GM21390 (cell line): ENCODE results near the gene BCO1.

Experiments used
- ATAC-seq: cut with Tn5 transposase; IDR thresholded peaks from one replicate; pipeline ENCODE4 v1.9.1; 2021; ENCODE audit not compliant: unreplicated experiment

Gene BCO1

DNA sequence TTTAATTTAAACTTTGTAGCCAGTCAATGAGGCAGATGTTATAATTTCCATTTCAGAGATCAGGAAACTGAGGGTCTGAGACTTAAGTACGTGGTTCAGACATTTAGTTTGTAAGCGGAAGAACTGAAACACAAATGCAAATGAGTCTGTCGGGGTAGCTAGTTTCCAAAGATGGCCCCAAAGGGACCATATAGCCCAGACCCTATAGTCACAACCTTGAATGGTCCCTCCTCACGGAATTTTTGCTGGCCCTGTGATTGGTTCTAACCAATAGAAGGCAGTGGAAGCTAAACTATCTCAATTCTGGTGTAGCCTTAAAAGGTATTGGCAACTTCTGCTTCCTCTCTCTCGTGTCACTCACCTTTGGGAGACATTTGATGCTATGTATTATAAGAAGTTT, 7.5 kb upstream of the BCO1 start:
- no peak for ATAC-seq

DNA sequence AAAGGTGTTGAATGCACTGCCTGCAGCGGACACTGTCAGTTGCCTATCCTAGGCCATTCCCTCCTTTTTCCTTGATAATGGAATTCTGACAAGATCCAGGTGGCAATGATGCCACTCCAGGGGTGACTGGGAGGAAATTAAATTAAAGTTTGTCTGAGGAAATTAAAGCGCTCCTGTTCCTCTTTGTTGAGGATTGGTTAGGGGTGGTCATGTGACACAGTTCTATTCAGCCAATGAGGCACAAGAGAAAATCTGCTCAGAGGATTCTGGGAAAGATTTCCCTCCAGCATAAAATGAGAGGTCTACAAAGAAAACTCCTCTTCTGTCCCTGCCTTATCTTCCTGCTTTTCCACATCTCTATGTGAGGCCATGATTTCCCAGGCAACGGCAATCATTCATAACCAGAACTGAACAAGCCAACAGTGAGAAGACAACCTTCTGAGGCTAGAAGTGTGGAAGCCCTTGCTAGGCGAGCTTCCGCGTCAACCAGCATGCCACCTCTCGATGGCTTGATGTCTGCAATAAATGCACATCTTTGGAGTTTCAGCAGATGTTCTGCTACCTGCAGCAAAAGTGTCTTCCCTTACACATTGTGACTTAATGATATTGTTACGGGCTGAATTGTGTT, 5.6 kb upstream of the BCO1 start:
- ATAC-seq = no peak

DNA sequence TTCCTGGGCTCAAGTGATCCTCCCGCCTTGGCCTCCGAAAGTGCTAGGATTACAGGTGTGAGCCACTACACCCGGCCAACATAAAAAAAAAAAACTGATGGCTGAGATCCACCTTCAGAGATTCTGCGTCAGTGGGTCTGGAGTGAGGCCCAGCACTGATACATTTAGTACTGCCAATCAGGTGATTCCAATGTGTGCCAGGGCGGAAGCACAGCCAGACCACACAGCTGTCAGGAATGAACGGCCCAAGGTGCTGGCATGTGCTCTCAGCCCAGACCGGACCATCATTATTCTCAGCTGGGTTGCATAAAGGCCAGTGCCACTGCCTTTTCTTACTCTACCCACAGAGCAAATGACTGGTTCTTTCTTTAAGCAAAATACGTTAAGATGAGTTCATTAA, 1.2 kb upstream of the BCO1 start:
- ATAC-seq = no peak

DNA sequence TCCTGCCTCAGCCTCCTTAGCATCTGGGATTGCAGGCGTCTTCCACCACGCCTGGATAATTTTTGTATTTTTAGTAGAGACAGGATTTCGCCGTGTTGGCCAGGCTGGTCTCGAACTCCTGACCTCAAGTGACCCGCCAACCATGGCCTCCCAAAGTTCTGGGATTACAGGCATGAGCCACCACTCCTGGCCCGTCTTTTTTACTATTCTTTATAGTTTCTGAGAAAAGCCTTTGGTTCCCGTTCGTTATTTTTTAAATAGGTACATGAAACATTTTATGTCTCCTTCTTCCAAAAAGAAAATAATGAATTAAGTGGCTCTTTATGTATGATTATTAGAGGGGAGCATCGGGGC, 570 bp upstream of the BCO1 start:
- no peak for ATAC-seq

- ATAC-seq = no peak
Observed at GRCh38 chr16:81239367-81240121, 1.1 kb downstream of the BCO1 start.

- ATAC-seq = no peak
Observed at GRCh38 chr16:81241706-81242105, 3.2 kb downstream of the BCO1 start.

GRCh38 chr16:81242977-81243618, 4.6 kb downstream of the BCO1 start:
- no peak for ATAC-seq

DNA sequence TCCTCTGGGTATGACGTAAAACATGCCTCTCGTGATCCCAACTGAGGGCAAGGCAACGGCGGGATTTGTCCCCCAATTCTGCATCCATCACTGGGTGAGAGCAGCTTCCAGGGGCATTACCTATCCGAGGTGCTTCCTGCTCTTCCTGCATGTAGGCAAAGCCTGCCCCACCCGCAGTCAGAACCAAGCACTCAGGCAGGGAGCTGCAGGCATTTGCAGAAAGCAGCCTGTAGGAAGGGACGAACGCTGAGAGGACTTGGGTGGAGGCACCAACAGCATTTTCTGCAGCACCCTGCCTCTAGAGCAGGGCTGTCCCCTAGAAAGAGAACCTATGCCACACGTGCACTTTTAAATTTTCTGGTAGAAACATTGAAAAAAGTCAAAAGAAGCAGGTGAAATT, 5.5 kb downstream of the BCO1 start:
- ATAC-seq = no peak

DNA sequence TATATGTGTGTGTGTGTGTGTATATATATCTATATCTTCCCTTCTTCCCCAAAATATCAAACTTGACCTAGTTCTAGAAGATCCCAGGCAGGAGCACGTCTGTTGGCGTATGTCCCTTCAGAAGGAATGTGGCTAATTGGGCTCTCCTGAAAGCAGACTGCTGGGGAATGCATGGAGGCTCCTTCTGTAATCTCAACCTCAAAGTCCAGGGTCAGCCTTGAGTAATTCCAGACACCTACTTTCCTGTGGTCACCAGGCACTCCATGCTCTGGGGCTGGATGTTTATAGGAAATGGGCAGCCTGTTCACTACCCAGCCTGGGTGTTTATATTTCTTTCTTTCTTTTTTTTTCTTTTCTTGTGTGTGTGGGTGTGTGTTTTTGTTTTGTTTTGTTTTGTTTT, 13.4 kb downstream of the BCO1 start:
- ATAC-seq = no peak

DNA sequence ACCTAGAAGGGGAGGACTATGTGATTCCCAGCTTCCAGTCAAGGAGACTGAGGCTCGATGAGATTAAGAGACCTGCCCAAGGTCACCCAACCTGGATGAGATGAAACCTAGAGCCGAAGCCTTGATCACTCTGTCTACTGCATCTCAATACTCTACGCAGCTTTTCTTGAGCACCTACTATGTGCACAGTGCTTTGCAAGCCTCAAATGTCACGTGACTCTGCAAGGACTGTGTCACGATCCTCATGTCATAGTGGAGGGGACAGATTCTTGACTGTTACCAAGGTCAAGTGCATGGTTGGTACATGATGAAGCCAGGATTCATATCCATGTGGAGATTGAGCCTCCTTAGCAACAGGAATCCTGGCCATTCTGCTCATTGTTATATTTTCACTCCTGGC, 14.7 kb downstream of the BCO1 start:
- no peak for ATAC-seq

GRCh38 chr16:81254922-81255526, 16.5 kb downstream of the BCO1 start:
- ATAC-seq = no peak

- no peak for ATAC-seq
Observed at GRCh38 chr16:81259916-81260315, 21.4 kb downstream of the BCO1 start.

DNA sequence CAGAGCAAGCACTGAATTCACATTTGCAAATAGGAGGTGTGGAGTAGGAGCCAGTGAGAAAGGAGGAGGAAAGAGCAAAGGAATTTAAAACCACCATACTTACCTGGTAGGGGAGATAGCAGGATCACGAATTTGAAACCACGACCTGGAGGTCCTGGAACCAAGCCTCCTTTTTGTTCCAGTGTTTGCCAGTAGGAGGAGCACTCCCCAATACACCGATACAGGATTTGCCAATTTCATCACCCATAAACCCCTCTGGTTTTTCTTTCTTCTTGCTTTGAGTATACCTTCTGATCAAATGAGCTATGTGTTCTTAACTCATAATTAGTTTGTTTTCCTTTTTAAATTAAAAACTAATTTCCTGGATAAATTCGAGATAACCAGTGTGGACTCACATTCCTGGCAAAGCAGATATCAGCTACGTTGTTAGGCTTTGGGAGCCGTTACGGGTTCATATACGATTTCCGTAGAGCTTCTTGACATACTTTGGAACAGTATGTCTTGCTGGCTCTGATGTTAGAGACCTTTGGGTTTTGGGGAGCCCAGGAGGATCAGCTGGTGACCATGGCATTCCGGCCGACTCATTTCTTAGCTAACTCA, 22.7 kb downstream of the BCO1 start:
- ATAC-seq = no peak

GRCh38 chr16:81263470-81264220, 25.2 kb downstream of the BCO1 start:
- no peak for ATAC-seq

DNA sequence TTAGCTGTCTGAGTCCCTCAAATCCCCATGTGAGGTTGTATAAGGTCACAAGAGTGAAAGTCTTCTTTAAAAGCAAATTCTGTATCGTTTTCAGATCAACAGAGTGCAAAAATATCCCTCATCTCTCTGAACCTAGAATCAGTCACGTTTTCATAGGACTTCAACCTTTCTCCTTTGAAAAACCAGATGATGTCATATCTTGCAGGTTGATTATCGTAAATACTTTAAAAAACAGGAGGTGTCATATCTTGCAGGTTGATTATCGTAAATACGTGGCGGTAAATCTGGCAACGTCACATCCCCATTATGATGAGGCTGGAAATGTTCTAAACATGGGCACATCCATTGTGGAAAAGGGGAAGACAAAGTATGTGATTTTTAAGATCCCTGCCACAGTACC, 25.9 kb downstream of the BCO1 start:
- ATAC-seq = no peak

DNA sequence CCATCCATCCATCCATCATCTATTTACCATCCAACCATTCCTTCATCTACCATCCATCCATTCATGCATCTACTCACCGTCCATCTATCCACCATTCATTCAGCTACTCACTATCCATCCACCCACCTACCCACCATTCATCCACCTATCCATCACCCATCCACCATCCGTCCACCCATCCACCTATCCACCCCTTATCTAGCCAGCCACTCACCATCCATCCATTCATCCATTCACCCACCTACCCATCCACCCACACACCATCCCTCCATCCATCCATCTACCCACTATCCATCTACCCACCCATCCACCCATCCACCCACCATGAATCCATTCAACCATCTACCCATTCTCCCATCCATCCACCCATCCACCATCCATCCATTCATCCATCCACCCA, 26.6 kb downstream of the BCO1 start:
- ATAC-seq = no peak

GRCh38 chr16:81265658-81266451, 27.4 kb downstream of the BCO1 start:
- ATAC-seq = no peak

GRCh38 chr16:81266680-81267095, 28.2 kb downstream of the BCO1 start:
- ATAC-seq = no peak

DNA sequence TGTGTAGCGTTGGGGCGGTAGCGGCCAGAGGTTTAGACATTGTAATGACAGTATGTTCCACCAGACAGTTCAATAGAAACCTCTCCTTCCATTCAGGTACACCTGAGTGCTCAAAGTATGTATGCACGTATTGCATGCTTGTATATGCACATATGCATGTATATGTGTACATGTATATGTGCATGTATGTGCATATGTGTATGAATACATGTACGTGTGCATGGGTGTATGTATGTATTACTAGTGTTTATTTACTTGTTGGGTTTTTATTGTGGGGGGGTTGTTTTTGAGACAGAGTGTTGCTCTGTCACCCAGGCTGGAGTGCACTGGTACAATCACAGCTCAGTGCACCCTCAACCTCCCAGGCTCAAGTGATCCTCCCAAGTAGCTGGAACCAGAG, 30.0 kb downstream of the BCO1 start:
- ATAC-seq = no peak
